ENCODE results near the gene ME3.

GRCh38 chr11:86596861-86597586 is 75.4 kb downstream of the ME3 start:
- TF ChIP-seq EZH2 (IDR thresholded peaks at IDR 0.05) = no peak
- TF ChIP-seq CTCF (IDR thresholded peaks at IDR 0.05) = no peak

Data from neural progenitor cell (in vitro differentiated cells).